Liver (tissue), 3 donors: Measurements from ENCODE around the gene PPDPF.

Experiments used
- CTCF ChIP-seq: fragments of 150-350 bp; IDR thresholded peaks from 2 replicates; pipeline ENCODE4 v1.5.1; 2017; ENCODE audit warnings: improper control_type of control experiment, low read depth, low read length; ENCODE audit not compliant: missing input control
- EGR1 ChIP-seq, 2 donors: IDR thresholded peaks; 2 replicates each; pipeline ENCODE4 v1.6.1; 2016 to 2018; ENCODE audit warnings: antibody characterized with exemption in 2 of 2, low read depth in 2 of 2
- FOXA1 ChIP-seq: IDR thresholded peaks from 2 replicates; pipeline ENCODE4 v1.6.1; 2016; ENCODE audit warnings: antibody characterized with exemption
- GABPA ChIP-seq, 2 donors: IDR thresholded peaks in 1 of 2; conservative IDR thresholded peaks in 1 of 2; 2 replicates each; pipeline ENCODE4 v1.6.1; 2016; ENCODE audit warnings: antibody characterized with exemption in 2 of 2, mild to moderate bottlenecking in 1 of 2, moderate library complexity in 1 of 2
- HNF4G ChIP-seq: IDR thresholded peaks from 2 replicates; pipeline ENCODE4 v1.6.1; 2016; ENCODE audit warnings: antibody characterized with exemption
- JUND ChIP-seq, 2 donors: IDR thresholded peaks; 2 replicates each; pipeline ENCODE4 v1.6.1; 2016; ENCODE audit warnings: antibody characterized with exemption in 2 of 2
- MAX ChIP-seq: IDR thresholded peaks from 2 replicates; pipeline ENCODE4 v1.6.1; 2016; ENCODE audit warnings: antibody characterized with exemption
- NR2F2 ChIP-seq: IDR thresholded peaks from 2 replicates; pipeline ENCODE4 v1.6.1; 2016; ENCODE audit warnings: antibody characterized with exemption
- RAD21 ChIP-seq, 2 donors: IDR thresholded peaks; 2 replicates each; pipeline ENCODE4 v1.6.1; 2016; ENCODE audit warnings: antibody characterized with exemption in 2 of 2, mild to moderate bottlenecking in 2 of 2
- TAF1 ChIP-seq: conservative IDR thresholded peaks from 2 replicates; pipeline ENCODE4 v1.6.1; 2016; ENCODE audit warnings: antibody characterized with exemption, mild to moderate bottlenecking
- YY1 ChIP-seq: IDR thresholded peaks from 2 replicates; pipeline ENCODE4 v1.6.1; 2016; ENCODE audit warnings: antibody characterized with exemption, mild to moderate bottlenecking
- TF ChIP-seq, protein P1 (sequence below): IDR thresholded peaks from 2 replicates; pipeline ENCODE4 v1.6.1; 2016; ENCODE audit warnings: antibody characterized with exemption, mild to moderate bottlenecking
- TF ChIP-seq, protein P2 (sequence below): IDR thresholded peaks from 2 replicates; pipeline ENCODE4 v1.6.1; 2016; ENCODE audit warnings: antibody characterized with exemption
- donor health status: healthy.
- donor health status: healthy.

DNA sequence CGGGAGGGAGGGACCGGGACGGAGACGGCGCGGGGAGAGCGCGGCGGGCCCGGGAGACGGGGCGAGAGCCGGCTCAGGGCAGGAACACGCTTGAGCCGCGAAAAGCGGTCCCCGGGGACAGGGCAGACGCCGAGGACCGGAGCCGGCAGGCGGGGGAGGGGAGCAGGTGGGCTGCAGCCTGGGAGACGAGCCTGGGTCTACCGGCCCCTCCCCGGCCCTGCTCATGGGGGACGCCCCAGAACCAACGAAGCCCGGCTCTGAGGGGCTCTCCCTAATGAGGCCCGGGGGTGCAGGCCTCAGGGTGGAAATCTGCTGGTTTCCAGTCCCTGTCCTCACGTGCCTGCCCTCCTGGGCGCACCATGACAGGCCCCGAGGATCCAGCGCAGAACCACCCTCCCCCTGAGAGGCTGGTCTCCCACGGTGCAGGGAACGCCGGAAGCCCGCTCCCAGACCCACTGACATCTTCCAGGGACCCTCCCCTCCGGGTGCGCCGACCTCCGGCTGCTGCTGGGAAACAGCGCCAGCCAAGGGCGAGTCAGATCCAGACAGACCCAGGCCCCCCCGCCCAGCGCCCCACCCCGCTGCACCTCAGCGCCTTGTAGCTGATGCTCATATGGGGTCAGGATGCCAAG, 21.1 kb upstream of the PPDPF start:
- TF ChIP-seq MAX (no peak), CTCF (no peak), FOXA1 (no peak), TAF1 (no peak), GABPA (IDR thresholded peaks at IDR 0.05 in 1 of 2, conservative IDR thresholded peaks at IDR 0.05 in 1 of 2) (no peak), NR2F2 (no peak), RAD21 (IDR thresholded peaks at IDR 0.05) (no peak), YY1 (no peak), HNF4G (no peak), EGR1 (IDR thresholded peaks at IDR 0.05; ENCODE audit: low read depth in 2 of 2) (no peak), JUND (IDR thresholded peaks at IDR 0.05) (no peak)
- TF ChIP-seq, protein P1, sequence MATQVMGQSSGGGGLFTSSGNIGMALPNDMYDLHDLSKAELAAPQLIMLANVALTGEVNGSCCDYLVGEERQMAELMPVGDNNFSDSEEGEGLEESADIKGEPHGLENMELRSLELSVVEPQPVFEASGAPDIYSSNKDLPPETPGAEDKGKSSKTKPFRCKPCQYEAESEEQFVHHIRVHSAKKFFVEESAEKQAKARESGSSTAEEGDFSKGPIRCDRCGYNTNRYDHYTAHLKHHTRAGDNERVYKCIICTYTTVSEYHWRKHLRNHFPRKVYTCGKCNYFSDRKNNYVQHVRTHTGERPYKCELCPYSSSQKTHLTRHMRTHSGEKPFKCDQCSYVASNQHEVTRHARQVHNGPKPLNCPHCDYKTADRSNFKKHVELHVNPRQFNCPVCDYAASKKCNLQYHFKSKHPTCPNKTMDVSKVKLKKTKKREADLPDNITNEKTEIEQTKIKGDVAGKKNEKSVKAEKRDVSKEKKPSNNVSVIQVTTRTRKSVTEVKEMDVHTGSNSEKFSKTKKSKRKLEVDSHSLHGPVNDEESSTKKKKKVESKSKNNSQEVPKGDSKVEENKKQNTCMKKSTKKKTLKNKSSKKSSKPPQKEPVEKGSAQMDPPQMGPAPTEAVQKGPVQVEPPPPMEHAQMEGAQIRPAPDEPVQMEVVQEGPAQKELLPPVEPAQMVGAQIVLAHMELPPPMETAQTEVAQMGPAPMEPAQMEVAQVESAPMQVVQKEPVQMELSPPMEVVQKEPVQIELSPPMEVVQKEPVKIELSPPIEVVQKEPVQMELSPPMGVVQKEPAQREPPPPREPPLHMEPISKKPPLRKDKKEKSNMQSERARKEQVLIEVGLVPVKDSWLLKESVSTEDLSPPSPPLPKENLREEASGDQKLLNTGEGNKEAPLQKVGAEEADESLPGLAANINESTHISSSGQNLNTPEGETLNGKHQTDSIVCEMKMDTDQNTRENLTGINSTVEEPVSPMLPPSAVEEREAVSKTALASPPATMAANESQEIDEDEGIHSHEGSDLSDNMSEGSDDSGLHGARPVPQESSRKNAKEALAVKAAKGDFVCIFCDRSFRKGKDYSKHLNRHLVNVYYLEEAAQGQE = no peak
- TF ChIP-seq, protein P2, sequence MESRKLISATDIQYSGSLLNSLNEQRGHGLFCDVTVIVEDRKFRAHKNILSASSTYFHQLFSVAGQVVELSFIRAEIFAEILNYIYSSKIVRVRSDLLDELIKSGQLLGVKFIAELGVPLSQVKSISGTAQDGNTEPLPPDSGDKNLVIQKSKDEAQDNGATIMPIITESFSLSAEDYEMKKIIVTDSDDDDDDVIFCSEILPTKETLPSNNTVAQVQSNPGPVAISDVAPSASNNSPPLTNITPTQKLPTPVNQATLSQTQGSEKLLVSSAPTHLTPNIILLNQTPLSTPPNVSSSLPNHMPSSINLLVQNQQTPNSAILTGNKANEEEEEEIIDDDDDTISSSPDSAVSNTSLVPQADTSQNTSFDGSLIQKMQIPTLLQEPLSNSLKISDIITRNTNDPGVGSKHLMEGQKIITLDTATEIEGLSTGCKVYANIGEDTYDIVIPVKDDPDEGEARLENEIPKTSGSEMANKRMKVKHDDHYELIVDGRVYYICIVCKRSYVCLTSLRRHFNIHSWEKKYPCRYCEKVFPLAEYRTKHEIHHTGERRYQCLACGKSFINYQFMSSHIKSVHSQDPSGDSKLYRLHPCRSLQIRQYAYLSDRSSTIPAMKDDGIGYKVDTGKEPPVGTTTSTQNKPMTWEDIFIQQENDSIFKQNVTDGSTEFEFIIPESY = no peak
